ENCODE data around the gene SLC12A6.
"Not testable (repeated sequence)": the region's sequence is repeated elsewhere in the genome, so short reads cannot be mapped to it uniquely, and the experiment has no call there.

GRCh38 chr15:34375541-34375940 lies 38.0 kb upstream of the SLC12A6 start:
- not testable (repeated sequence) for TF ChIP-seq CTCF (conservative IDR thresholded peaks at IDR 0.05; ENCODE audit: low read length); EZH2phosphoT487 (IDR thresholded peaks at IDR 0.05; ENCODE audit: borderline replicate concordance)
